Activated B cell treated with CpG ODN at 0.5 μM for 24 hours (primary cell): ENCODE results near the gene RAD51C. TPM values are rescaled to one million over a fixed set of nuclear protein-coding genes. Genes with fewer than 3 reads are reported as not detected.

Experiments
- ATAC-seq: fragments of 200-7000 bp; cut with Tn5 transposase; one replicate; pipeline ENCODE4 v1.10.0; 2021; ENCODE audit warnings: low read depth, mild to moderate bottlenecking, moderate library complexity
- CTCF ChIA-PET: fragments of 350-600 bp; sonication (Branson Sonifier 250); formaldehyde crosslinking; loops from one replicate; lab custom pipeline; 2021; ENCODE audit warnings: antibody characterized with exemption; lab: Charles Lee
- POLR2A ChIA-PET: fragments of 350-600 bp; sonication (Branson Sonifier 250); formaldehyde crosslinking; loops from one replicate; lab custom pipeline; 2021; ENCODE audit warnings: antibody characterized with exemption; lab: Charles Lee
- DNase-seq: peaks from one replicate; pipeline ENCODE4 v3.0.0; 2022
- H3K27ac Mint-ChIP-seq: one replicate; pipeline ENCODE4 v1.8.0; 2020; ENCODE audit warnings: mixed read lengths
- H3K27me3 Mint-ChIP-seq: one replicate; pipeline ENCODE4 v1.8.0; 2021; ENCODE audit warnings: mixed read lengths
- H3K36me3 Mint-ChIP-seq: one replicate; pipeline ENCODE4 v1.8.0; 2021; ENCODE audit warnings: low read depth, mixed read lengths
- H3K4me1 Mint-ChIP-seq: one replicate; pipeline ENCODE4 v1.8.0; 2021; ENCODE audit warnings: mixed read lengths
- H3K4me3 Mint-ChIP-seq: one replicate; pipeline ENCODE4 v1.8.0; 2020; ENCODE audit warnings: mild to moderate bottlenecking, mixed read lengths
- H3K9me3 Mint-ChIP-seq: one replicate; pipeline ENCODE4 v1.8.0; 2020; ENCODE audit warnings: mixed read lengths
- intact Hi-C: fragments of 100-400 bp; cut with micrococcal nuclease; formaldehyde crosslinking; loops from one replicate; pipeline ENCODE4 v1.15.1; 2024
- total RNA-seq: library from RNA; stranded (reverse); gene quantifications from 2 replicates; pipeline ENCODE4 v1.2.3, GENCODE V29; 2022
- TF ChIP-seq, protein P1 (sequence below): fragments of 200-600 bp; IDR thresholded peaks from one replicate; pipeline ENCODE4 v1.8.0; 2022; ENCODE audit warnings: antibody characterized with exemption, mild to moderate bottlenecking

Gene RAD51C
- total RNA-seq, 1 donor from 2014 or later = 36.8 TPM

DNA sequence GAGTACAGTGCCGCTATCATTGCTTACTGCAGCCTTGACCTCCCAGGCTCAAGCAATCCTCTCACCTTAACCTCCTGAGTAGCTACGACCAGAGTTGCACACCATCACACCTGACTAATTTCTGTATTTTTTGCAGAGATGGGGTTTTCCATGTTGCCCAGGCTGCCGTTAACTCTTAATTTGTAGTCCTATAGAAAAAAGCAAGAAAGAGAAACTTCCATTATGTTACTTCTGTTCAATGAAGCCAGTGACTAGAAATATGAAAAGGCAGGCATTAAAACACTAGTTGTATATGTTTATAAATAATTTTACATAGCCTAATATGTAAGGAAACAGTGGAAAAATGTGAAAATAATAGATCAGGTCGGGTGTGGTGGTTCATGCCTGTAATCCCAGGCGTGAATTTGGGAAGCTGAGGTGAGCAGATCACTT is 9.7 kb downstream of the RAD51C start:
- H3K27ac Mint-ChIP-seq = peak overlapping the region; percentile 30
- H3K9me3 Mint-ChIP-seq = no peaks in the 10 kb centered on the region
- H3K27me3 Mint-ChIP-seq = no peaks in the 10 kb centered on the region
- peaks cover 12% of the 10 kb centered on the region for H3K4me1 Mint-ChIP-seq
- POLR2A ChIA-PET = interaction anchor here (1.1 kb wide), 1 partner anchor 9 kb away, joined by 3 read pairs; no protein-coding TSS in a partner anchor
- CTCF ChIA-PET = interaction anchor here (0.7 to 1.5 kb wide), 2 partner anchors 9 to 114 kb away, joined by 3 to 6 read pairs; no protein-coding TSS in a partner anchor
- ATAC-seq (peak; percentile 31), DNase-seq (no peak)
- H3K4me3 Mint-ChIP-seq = no peak overlapping the region
- TF ChIP-seq, protein P1, sequence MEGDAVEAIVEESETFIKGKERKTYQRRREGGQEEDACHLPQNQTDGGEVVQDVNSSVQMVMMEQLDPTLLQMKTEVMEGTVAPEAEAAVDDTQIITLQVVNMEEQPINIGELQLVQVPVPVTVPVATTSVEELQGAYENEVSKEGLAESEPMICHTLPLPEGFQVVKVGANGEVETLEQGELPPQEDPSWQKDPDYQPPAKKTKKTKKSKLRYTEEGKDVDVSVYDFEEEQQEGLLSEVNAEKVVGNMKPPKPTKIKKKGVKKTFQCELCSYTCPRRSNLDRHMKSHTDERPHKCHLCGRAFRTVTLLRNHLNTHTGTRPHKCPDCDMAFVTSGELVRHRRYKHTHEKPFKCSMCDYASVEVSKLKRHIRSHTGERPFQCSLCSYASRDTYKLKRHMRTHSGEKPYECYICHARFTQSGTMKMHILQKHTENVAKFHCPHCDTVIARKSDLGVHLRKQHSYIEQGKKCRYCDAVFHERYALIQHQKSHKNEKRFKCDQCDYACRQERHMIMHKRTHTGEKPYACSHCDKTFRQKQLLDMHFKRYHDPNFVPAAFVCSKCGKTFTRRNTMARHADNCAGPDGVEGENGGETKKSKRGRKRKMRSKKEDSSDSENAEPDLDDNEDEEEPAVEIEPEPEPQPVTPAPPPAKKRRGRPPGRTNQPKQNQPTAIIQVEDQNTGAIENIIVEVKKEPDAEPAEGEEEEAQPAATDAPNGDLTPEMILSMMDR = no peak
- peaks cover 38% of the 10 kb centered on the region for H3K36me3 Mint-ChIP-seq
- intact Hi-C loops = no loop called here

DNA sequence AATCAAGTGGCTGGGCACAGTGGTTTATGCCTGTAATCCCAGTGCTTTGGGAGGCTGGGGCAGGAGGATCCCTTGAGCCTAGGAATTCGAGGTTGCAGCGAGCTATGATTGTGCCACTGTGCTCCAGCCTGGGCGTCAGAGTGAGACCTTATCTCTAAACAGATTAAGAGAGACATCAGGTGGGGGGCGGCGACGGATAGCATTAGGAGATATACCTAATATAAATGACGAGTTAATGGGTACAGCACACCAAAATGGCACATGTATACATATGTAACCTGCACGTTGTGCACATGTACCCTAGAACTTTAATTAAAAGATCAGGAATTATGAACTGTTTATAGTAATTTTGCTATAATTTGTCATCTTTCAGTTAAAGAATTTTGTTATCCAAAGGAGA is 10.3 kb downstream of the RAD51C start:
- Mint-ChIP-seq H3K4me3 (no peak overlapping the region), H3K27ac (no peak overlapping the region), H3K27me3 (no peaks in the 10 kb centered on the region), H3K4me1 (peaks cover 16% of the 10 kb centered on the region), H3K36me3 (peaks cover 38% of the 10 kb centered on the region), H3K9me3 (no peaks in the 10 kb centered on the region)
- TF ChIP-seq, protein P1 = no peak
- ChIA-PET POLR2A (no interaction called here), CTCF (interaction anchor here (0.7 kb wide), 2 partner anchors 115 to 118 kb away, joined by 3 to 6 read pairs; no protein-coding TSS in a partner anchor)
- intact Hi-C loops = no loop called here
- DNase-seq = no peak
- ATAC-seq = no peak

DNA sequence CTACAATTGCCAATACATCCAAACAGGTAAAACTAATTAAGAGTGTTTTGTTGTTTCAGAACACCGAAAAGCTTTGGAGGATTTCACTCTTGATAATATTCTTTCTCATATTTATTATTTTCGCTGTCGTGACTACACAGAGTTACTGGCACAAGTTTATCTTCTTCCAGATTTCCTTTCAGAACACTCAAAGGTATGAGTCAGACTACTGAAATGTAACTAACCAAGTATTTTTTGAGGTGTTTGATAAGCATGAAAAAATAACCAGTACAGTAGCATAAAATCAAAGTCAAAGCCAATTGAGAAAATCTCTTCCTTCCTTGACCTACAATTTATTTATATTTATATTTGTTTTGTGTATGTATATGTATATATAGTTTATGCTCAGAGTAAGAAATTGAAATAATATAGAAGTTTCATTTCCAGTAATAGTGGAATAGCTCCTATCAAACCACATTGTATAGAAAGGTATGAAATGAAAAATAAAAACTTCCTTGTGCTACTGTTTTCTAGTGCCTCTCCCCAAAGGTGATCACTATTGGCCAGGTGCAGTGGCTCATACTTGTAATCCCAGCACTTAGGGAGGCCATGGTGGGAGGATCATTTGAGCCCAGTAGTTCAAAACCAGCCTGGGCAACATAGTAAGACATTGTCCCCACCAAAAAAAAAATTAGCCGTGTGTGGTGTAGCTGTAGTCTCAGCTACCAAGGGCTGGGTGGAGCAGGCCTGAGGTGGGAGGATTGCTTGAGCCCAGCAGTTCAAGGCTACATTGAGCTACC is 10.9 kb downstream of the RAD51C start:
- Mint-ChIP-seq H3K27ac (no peak overlapping the region), H3K4me1 (peaks cover 16% of the 10 kb centered on the region), H3K9me3 (no peaks in the 10 kb centered on the region), H3K27me3 (no peaks in the 10 kb centered on the region), H3K36me3 (peaks cover 39% of the 10 kb centered on the region), H3K4me3 (no peak overlapping the region)
- TF ChIP-seq, protein P1 = no peak
- intact Hi-C loops = no loop called here
- ChIA-PET CTCF (interaction anchor here (0.7 kb wide), 1 partner anchor 119 kb away, joined by 6 read pairs; no protein-coding TSS in a partner anchor), POLR2A (interaction anchor here (0.6 kb wide), 1 partner anchor 1618 kb away, joined by 8 read pairs; the partner anchor contains the start of gene AKAP1)
- no peak for ATAC-seq
- DNase-seq = no peak

DNA sequence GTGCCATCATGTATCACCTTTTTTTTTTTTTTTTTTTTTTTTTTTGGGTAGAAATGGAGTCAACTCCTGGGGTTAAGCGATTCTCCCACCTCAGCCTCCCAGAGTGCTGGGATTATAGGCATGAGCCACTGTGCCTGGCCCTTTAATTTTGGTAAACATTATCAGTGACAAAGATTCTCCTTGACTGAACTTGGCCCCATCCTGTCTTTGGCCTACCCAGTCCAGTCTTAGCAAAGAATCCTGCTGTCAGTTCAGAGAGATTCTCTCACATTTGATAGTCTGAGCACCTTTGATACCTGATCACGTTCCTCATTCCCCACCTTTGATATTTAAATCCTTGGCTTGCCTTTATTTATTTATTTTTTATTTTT is 11.5 kb downstream of the RAD51C start:
- Mint-ChIP-seq H3K36me3 (peaks cover 42% of the 10 kb centered on the region), H3K9me3 (no peaks in the 10 kb centered on the region), H3K27ac (no peak overlapping the region), H3K27me3 (no peaks in the 10 kb centered on the region), H3K4me1 (peaks cover 16% of the 10 kb centered on the region), H3K4me3 (no peak overlapping the region)
- ChIA-PET POLR2A (interaction anchor here (0.6 kb wide), 1 partner anchor 1619 kb away, joined by 8 read pairs; the partner anchor contains the start of gene AKAP1), CTCF (no interaction called here)
- intact Hi-C loops = no loop called here
- DNase-seq = no peak
- ATAC-seq = no peak
- TF ChIP-seq, protein P1 = no peak
